Prostate gland (tissue), 2 donors: ENCODE data around the gene FKBP14. TPM values are rescaled to one million over a fixed set of nuclear protein-coding genes. Genes with fewer than 3 reads are reported as not detected.

ENCODE experiments used
- DNase-seq: peaks from one replicate; pipeline ENCODE4 v3.0.0-alpha.2; 2019; ENCODE audit warnings: low spot score
- H3K27ac ChIP-seq, 2 donors: fragments of 200-600 bp; sonication (generic); 2 replicates each; pipeline ENCODE4 v1.5.1; 2017 to 2019
- H3K27me3 ChIP-seq: fragments of 200-600 bp; sonication (generic); replicated peaks from 2 replicates; pipeline ENCODE4 v1.5.1; 2019; ENCODE audit not compliant: insufficient read depth
- H3K36me3 ChIP-seq, 2 donors: fragments of 200-600 bp; sonication (generic); 1 replicate in 1 of 2; 2 replicates in 1 of 2; pipeline versions ENCODE4 v1.5.1 to v1.8.1; 2017 to 2019
- H3K4me1 ChIP-seq: fragments of 200-600 bp; sonication (generic); replicated peaks from 2 replicates; pipeline ENCODE4 v1.5.1; 2019
- H3K4me3 ChIP-seq, 2 donors: fragments of 200-600 bp; sonication (generic); 2 replicates each; pipeline ENCODE4 v1.5.1; 2017 to 2019
- H3K9me3 ChIP-seq: fragments of 200-600 bp; sonication (generic); 2 replicates; pipeline ENCODE4 v1.5.1; 2017
- CTCF ChIP-seq, 4 experiments: fragments of 200-600 bp in 2 of 4; fragments of 450-650 bp in 2 of 4; sonication (generic) in 2 of 4; IDR thresholded peaks; 1 replicate in 3 of 4; 2 replicates in 1 of 4; pipeline ENCODE4 v1.5.1; 2016 to 2019; ENCODE audit warnings: antibody characterized with exemption in 4 of 4, mild to moderate bottlenecking in 2 of 4, moderate library complexity in 2 of 4
- POLR2A ChIP-seq: fragments of 450-650 bp; IDR thresholded peaks from one replicate; pipeline ENCODE4 v1.6.1; 2016; ENCODE audit warnings: antibody characterized with exemption, mild to moderate bottlenecking
- POLR2AphosphoS5 ChIP-seq: sonication (generic); formaldehyde crosslinking; IDR thresholded peaks from one replicate; pipeline ENCODE4 v1.6.1; 2017; ENCODE audit warnings: antibody characterized with exemption
- WGBS: methylation state at CpG from one replicate; pipeline ENCODE4 v1.1.5; 2018; 5-methylcytosine and 5-hydroxymethylcytosine counted together
- intact Hi-C: fragments of 100-400 bp; cut with DNase I; formaldehyde crosslinking; loops from one replicate; pipeline ENCODE4 v1.14.2; 2022
- total RNA-seq, 2 donors: library from RNA; depleted of rRNA; stranded (reverse); fragments of >200 nt; gene quantifications; one replicate each; pipeline ENCODE4 v1.1.0, GENCODE V29; 2016

FKBP14 gene
- total RNA-seq, 2 donors from 2014 or later, result 8.4 to 9.5 TPM

GRCh38 chr7:30069096-30069867 is 42.8 kb upstream of the FKBP14 start:
- H3K9me3 ChIP-seq, result no peaks in the 10 kb centered on the region
- H3K4me1 ChIP-seq, result no peaks in the 10 kb centered on the region
- WGBS, result 96% methylated on average over 5 of the region's 5 CpGs
- no peak overlapping the region for H3K4me3 ChIP-seq
- no peak for DNase-seq
- H3K27me3 ChIP-seq, result no peaks in the 10 kb centered on the region
- TF ChIP-seq POLR2AphosphoS5, result no peak
- no peak for TF ChIP-seq CTCF (IDR thresholded peaks at IDR 0.05)
- TF ChIP-seq POLR2A, result no peak
- no peak overlapping the region for H3K27ac ChIP-seq
- intact Hi-C loops, result loop anchor here (10.0 kb wide), 1 partner anchor 434 kb away; no protein-coding TSS in a partner anchor
- no peaks in the 10 kb centered on the region for H3K36me3 ChIP-seq

- Histone ChIP-seq H3K9me3 (no peaks in the 10 kb centered on the region), H3K4me1 (no peaks in the 10 kb centered on the region), H3K36me3 (no peaks in the 10 kb centered on the region), H3K27ac (no peak overlapping the region), H3K4me3 (no peak overlapping the region), H3K27me3 (no peaks in the 10 kb centered on the region)
- TF ChIP-seq POLR2A (no peak), POLR2AphosphoS5 (no peak), CTCF (IDR thresholded peaks at IDR 0.05) (no peak)
- no peak for DNase-seq
- intact Hi-C loops, result loop anchor here (10.0 kb wide), 1 partner anchor 433 kb away; no protein-coding TSS in a partner anchor
Measured at GRCh38 chr7:30068117-30068516, 41.6 kb upstream of the FKBP14 start.

DNA sequence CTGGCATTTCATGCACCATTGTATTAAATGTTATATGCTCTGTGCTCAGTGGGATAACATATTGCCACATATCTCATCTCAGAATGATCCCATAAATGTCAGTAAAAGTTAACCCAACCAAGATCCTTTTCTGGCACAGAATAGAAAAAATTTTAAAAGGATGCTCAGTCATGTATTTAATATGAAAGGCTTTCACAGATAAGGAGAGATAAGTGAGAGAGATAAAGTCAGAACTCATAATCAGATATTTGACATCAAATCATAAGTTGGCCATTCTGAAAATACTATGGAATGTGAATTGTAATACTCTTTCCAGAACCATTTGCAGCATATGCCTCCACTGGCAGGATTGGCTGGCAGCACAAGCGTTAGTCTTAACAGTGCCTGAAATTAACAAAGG is 40.2 kb upstream of the FKBP14 start:
- WGBS, result 92% methylated on average over 1 of the region's 1 CpG
- H3K27ac ChIP-seq, result no peak overlapping the region
- no peaks in the 10 kb centered on the region for H3K4me1 ChIP-seq
- no peaks in the 10 kb centered on the region for H3K9me3 ChIP-seq
- no peaks in the 10 kb centered on the region for H3K27me3 ChIP-seq
- no peak overlapping the region for H3K4me3 ChIP-seq
- TF ChIP-seq POLR2A (no peak), CTCF (IDR thresholded peaks at IDR 0.05) (no peak), POLR2AphosphoS5 (no peak)
- H3K36me3 ChIP-seq, result no peaks in the 10 kb centered on the region
- DNase-seq, result no peak
- intact Hi-C loops, result loop anchor here (10.0 kb wide), 1 partner anchor 432 kb away; no protein-coding TSS in a partner anchor

GRCh38 chr7:30065746-30066145 is 39.2 kb upstream of the FKBP14 start:
- no peaks in the 10 kb centered on the region for H3K4me1 ChIP-seq
- H3K4me3 ChIP-seq, result no peak overlapping the region
- WGBS, result 52% methylated on average over 3 of the region's 3 CpGs
- no peaks in the 10 kb centered on the region for H3K36me3 ChIP-seq
- no peaks in the 10 kb centered on the region for H3K27me3 ChIP-seq
- intact Hi-C loops, result loop anchor here (10.0 kb wide), 1 partner anchor 431 kb away; no protein-coding TSS in a partner anchor
- no peak for DNase-seq
- no peaks in the 10 kb centered on the region for H3K9me3 ChIP-seq
- no peak overlapping the region for H3K27ac ChIP-seq
- no peak for TF ChIP-seq CTCF (IDR thresholded peaks at IDR 0.05)

DNA sequence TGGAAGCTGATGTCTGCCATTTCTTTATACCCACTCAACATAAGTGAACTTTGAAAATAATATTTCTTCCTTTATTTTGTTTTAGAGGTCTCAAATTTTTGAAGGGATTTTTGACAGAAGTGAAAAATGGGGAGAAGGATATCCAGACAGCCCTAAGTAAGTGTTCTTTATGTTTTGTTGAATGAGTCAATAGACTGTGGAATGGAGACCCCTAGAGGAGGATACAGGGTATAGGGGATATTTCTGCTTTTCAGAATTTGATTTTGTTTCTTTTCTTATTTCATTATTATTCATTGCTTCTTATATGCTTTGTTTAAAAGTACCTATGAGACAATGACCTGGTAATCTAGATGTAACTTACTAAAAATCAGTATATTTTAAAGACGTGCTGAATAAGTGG is 36.1 kb upstream of the FKBP14 start:
- TF ChIP-seq CTCF (IDR thresholded peaks at IDR 0.05), result peak in 3 of 4 experiments; percentile 43 to 58 (median 57)
- no peak for TF ChIP-seq POLR2AphosphoS5
- WGBS, result 70% methylated on average over 1 of the region's 1 CpG
- Histone ChIP-seq H3K4me3 (no peak overlapping the region), H3K36me3 (no peaks in the 10 kb centered on the region), H3K27me3 (no peaks in the 10 kb centered on the region), H3K9me3 (no peaks in the 10 kb centered on the region), H3K27ac (no peak overlapping the region), H3K4me1 (peaks cover 2% of the 10 kb centered on the region)
- intact Hi-C loops, result loop anchor here (5.0 to 10.0 kb wide), 5 partner anchors 35 to 428 kb away; partner anchors contain the start of genes FKBP14 and PLEKHA8
- DNase-seq, result no peak
